Neural cell (in vitro differentiated cells): ENCODE measurements around the gene RBM17. TPM values are rescaled to one million over a fixed set of nuclear protein-coding genes. Genes with fewer than 3 reads are reported as not detected.

Experiments used
- H2AFZ ChIP-seq: fragments of 200-600, 300-800 bp; sonication (generic), shearing (Covaris generic); 2 replicates; pipeline ENCODE4 v1.6.0; 2014; ENCODE audit warnings: low read depth, mild to moderate bottlenecking, antibody characterized with exemption, low read length, moderate library complexity
- H3F3A ChIP-seq: fragments of 200-600 bp; shearing (Covaris generic); 2 replicates; pipeline ENCODE4 v1.6.1; 2016; ENCODE audit warnings: mild to moderate bottlenecking, moderate library complexity, mixed read lengths, antibody characterized with exemption, low read length; ENCODE audit not compliant: insufficient read depth, poor library complexity, severe bottlenecking
- H3K27ac ChIP-seq: fragments of 200-600, 300-800 bp; sonication (generic), shearing (Covaris generic); 2 replicates; pipeline ENCODE4 v1.5.1; 2014; ENCODE audit warnings: mild to moderate bottlenecking, low read length, moderate library complexity
- H3K27me3 ChIP-seq: fragments of 300-800, 200-600 bp; sonication (generic), shearing (Covaris generic); 2 replicates; pipeline ENCODE4 v1.6.0; 2014; ENCODE audit warnings: mild to moderate bottlenecking, low read depth, low read length, moderate library complexity; ENCODE audit not compliant: insufficient read depth
- H3K36me3 ChIP-seq: fragments of 300-800, 200-600 bp; sonication (generic), shearing (Covaris generic); 2 replicates; pipeline ENCODE4 v1.5.1; 2014; ENCODE audit warnings: mild to moderate bottlenecking, antibody characterized with exemption, low read length, moderate library complexity; ENCODE audit not compliant: insufficient read depth
- H3K4me2 ChIP-seq: fragments of 300-800, 200-600 bp; sonication (generic), shearing (Covaris generic); 2 replicates; pipeline ENCODE4 v1.6.0; 2014; ENCODE audit warnings: mild to moderate bottlenecking, low read length
- H3K4me3 ChIP-seq: fragments of 300-800, 200-600 bp; sonication (generic), shearing (Covaris generic); 2 replicates; pipeline ENCODE4 v1.5.1; 2014; ENCODE audit warnings: mild to moderate bottlenecking, low read length, moderate library complexity
- H3K79me2 ChIP-seq: fragments of 200-600 bp; shearing (Covaris generic); replicated peaks from 2 replicates; pipeline ENCODE4 v1.6.0; 2014; ENCODE audit warnings: mild to moderate bottlenecking, low read length, moderate library complexity; ENCODE audit not compliant: insufficient read depth
- H3K9ac ChIP-seq: fragments of 300-800, 200-600 bp; sonication (generic), shearing (Covaris generic); 2 replicates; pipeline ENCODE4 v1.6.1; 2016; ENCODE audit warnings: mild to moderate bottlenecking, low read length, mixed read lengths
- H3K9me2 ChIP-seq: fragments of 200-600 bp; shearing (Covaris generic); 2 replicates; pipeline ENCODE4 v1.6.1; 2016; ENCODE audit warnings: mild to moderate bottlenecking, low read length, mixed read lengths; ENCODE audit not compliant: insufficient read depth
- H3K9me3 ChIP-seq: fragments of 200-600, 300-800 bp; sonication (generic), shearing (Covaris generic); 2 replicates; pipeline ENCODE4 v1.6.1; 2016; ENCODE audit warnings: mild to moderate bottlenecking, mixed run types, low read length, moderate library complexity, mixed read lengths
- H4K20me1 ChIP-seq: fragments of 200-600 bp; shearing (Covaris generic); 2 replicates; pipeline ENCODE4 v1.6.1; 2016; ENCODE audit warnings: mild to moderate bottlenecking, mixed run types; ENCODE audit not compliant: insufficient read depth
- CTCF ChIP-seq: fragments of 450-650 bp; IDR thresholded peaks from 2 replicates; pipeline ENCODE4 v1.5.1; 2014; ENCODE audit warnings: antibody characterized with exemption, mild to moderate bottlenecking, moderate library complexity; ENCODE audit not compliant: poor library complexity, severe bottlenecking
- EP300 ChIP-seq: fragments of 450-650 bp; conservative IDR thresholded peaks from 2 replicates; pipeline ENCODE4 v1.6.1; 2014; ENCODE audit warnings: antibody characterized with exemption, mild to moderate bottlenecking, moderate library complexity; ENCODE audit not compliant: poor library complexity, severe bottlenecking
- EZH2 ChIP-seq: fragments of 200-600, 300-800 bp; shearing (Covaris generic), sonication (generic); IDR thresholded peaks from 2 replicates; pipeline ENCODE4 v1.6.1; 2014; ENCODE audit warnings: antibody characterized with exemption, low read length, borderline replicate concordance, mild to moderate bottlenecking; ENCODE audit not compliant: insufficient read depth, poor library complexity, severe bottlenecking
- MXI1 ChIP-seq: fragments of 450-650 bp; conservative IDR thresholded peaks from 2 replicates; pipeline ENCODE4 v1.6.1; 2014; ENCODE audit warnings: antibody characterized with exemption, mild to moderate bottlenecking; ENCODE audit not compliant: poor library complexity, severe bottlenecking
- POLR2AphosphoS5 ChIP-seq: IDR thresholded peaks from 2 replicates; pipeline ENCODE4 v1.6.1; 2012
- RAD21 ChIP-seq: fragments of 450-650 bp; conservative IDR thresholded peaks from 2 replicates; pipeline ENCODE4 v1.6.1; 2014; ENCODE audit warnings: antibody characterized with exemption, mild to moderate bottlenecking, moderate library complexity
- REST ChIP-seq: IDR thresholded peaks from 2 replicates; pipeline ENCODE4 v1.6.1; 2012; ENCODE audit warnings: borderline replicate concordance
- SMC3 ChIP-seq: fragments of 450-650 bp; conservative IDR thresholded peaks from 2 replicates; pipeline ENCODE4 v1.6.1; 2014; ENCODE audit warnings: antibody characterized with exemption, mild to moderate bottlenecking, moderate library complexity; ENCODE audit not compliant: poor library complexity
- TAF1 ChIP-seq: IDR thresholded peaks from 2 replicates; pipeline ENCODE4 v1.6.1; 2012; ENCODE audit warnings: low read depth
- polyA plus RNA-seq: library from polyadenylated mRNA; depleted of rRNA; stranded (reverse); fragments of >200 nt; gene quantifications from 2 replicates; pipeline ENCODE4 v1.2.3, GENCODE V29; 2014

The RBM17 gene
- polyA plus RNA-seq, 1 donor from 2014 or later, result 109 TPM

GRCh38 chr10:6153845-6154244 lies 65.0 kb downstream of the RBM17 start:
- TF ChIP-seq SMC3 (no peak), RAD21 (no peak), CTCF (no peak), POLR2AphosphoS5 (no peak), EP300 (no peak)

GRCh38 chr10:6154566-6154965 lies 65.7 kb downstream of the RBM17 start:
- no peak overlapping the region for H3K27ac ChIP-seq
- H3K79me2 ChIP-seq, result no peaks in the 10 kb centered on the region
- H3K9me2 ChIP-seq, result no peaks in the 10 kb centered on the region

More at GRCh38 chr10:6153845-6154244, 65.0 kb downstream of the RBM17 start:
- H3K27me3 ChIP-seq, result no peaks in the 10 kb centered on the region
- no peaks in the 10 kb centered on the region for H3K9me2 ChIP-seq
- no peaks in the 10 kb centered on the region for H3K9me3 ChIP-seq
- H3K79me2 ChIP-seq, result no peaks in the 10 kb centered on the region
- H3K9ac ChIP-seq, result no peak overlapping the region
- no peak overlapping the region for H3K4me2 ChIP-seq
- H3K36me3 ChIP-seq, result no peaks in the 10 kb centered on the region
- H3K27ac ChIP-seq, result no peak overlapping the region
- H4K20me1 ChIP-seq, result no peaks in the 10 kb centered on the region
- no peaks in the 10 kb centered on the region for H3F3A ChIP-seq
- no peak overlapping the region for H2AFZ ChIP-seq
- no peak overlapping the region for H3K4me3 ChIP-seq

More at GRCh38 chr10:6154566-6154965, 65.7 kb downstream of the RBM17 start:
- Histone ChIP-seq H3K4me3 (no peak overlapping the region), H3F3A (no peaks in the 10 kb centered on the region), H3K9me3 (no peaks in the 10 kb centered on the region), H4K20me1 (no peaks in the 10 kb centered on the region), H3K4me2 (no peak overlapping the region), H3K36me3 (no peaks in the 10 kb centered on the region), H2AFZ (no peak overlapping the region), H3K27me3 (no peaks in the 10 kb centered on the region), H3K9ac (no peak overlapping the region)
- TF ChIP-seq EZH2 (no peak), SMC3 (no peak), TAF1 (no peak), MXI1 (no peak), EP300 (no peak), CTCF (no peak), RAD21 (no peak), REST (no peak)
